ENCODE results near the gene KLHL11.

The KLHL11 gene

DNA sequence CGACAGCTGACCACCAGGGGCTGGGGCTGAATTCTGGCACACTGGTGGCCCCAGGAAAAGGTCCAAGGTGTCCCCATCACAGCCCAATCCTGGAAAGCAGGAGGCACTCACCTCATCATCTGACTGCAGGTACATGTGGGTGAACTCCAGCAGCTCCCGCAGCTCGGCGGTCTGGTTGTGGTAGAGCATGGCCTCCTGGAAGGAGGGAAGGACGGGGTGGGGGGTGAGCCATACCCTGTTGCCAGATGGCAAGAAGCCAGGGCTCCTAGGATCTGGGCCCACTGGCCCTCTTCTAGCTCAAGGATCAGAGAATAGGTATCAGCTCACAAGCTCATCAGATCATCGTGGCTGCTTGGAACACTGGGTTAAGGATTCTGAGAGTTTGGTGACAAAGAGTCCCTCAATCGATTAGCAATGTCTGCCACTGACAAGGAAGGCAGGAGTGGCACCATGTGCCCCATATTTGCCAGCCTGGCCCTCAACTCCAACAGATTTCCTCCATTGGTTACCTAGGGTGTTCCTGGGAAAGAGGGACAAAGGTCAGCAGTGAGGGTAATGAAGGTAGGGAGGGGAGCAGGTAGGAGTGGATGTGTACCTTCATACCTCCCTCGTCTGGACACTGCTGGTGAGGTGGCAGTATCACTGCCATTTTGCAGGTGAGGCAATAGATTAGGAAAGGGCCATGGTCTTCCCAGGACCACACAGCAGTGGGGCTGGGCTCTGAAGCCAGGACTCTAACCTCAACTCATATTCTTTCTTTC lies 58.4 kb downstream of the KLHL11 start:
- DNase-seq (ENCODE audit: low spot score), result no peak
